Lower leg skin (tissue), 3 donors: ENCODE data around the gene CAMK2G.

Experiments used
- CTCF ChIP-seq, 3 donors: fragments of 450-650 bp; IDR thresholded peaks; one replicate each; pipeline ENCODE4 v1.5.1; 2016; ENCODE audit warnings: antibody characterized with exemption in 3 of 3, mild to moderate bottlenecking in 3 of 3, moderate library complexity in 2 of 3
- POLR2A ChIP-seq, 2 donors: fragments of 450-650 bp; IDR thresholded peaks; one replicate each; pipeline ENCODE4 v1.6.1; 2016 to 2017; ENCODE audit warnings: antibody characterized with exemption in 2 of 2, mild to moderate bottlenecking in 1 of 2, moderate library complexity in 1 of 2

GRCh38 chr10:73853196-73853595, 21.2 kb downstream of the CAMK2G start:
- no peak for TF ChIP-seq POLR2A (IDR thresholded peaks at IDR 0.05)
- TF ChIP-seq CTCF (IDR thresholded peaks at IDR 0.05): no peak
